Measurements from ENCODE around the gene ITGB1.
"Not testable (repeated sequence)": the region's sequence is repeated elsewhere in the genome, so short reads cannot be mapped to it uniquely, and the experiment has no call there.

Gene ITGB1

GRCh38 chr10:32927750-32928149 is 30.3 kb downstream of the ITGB1 start:
- H3K4me1 ChIP-seq (ENCODE audit: control insufficient read depth, insufficient read depth, low read length), result peaks cover 17% of the 10 kb centered on the region
- no peak overlapping the region for H3K4me3 ChIP-seq (ENCODE audit: low read length)
- H3K36me3 ChIP-seq (ENCODE audit: control insufficient read depth, insufficient read depth, low read length, severe bottlenecking), result peaks cover 92% of the 10 kb centered on the region
- H3K9ac ChIP-seq (ENCODE audit: low read length), result no peak overlapping the region
- no peaks in the 10 kb centered on the region for H3K9me3 ChIP-seq (ENCODE audit: control insufficient read depth, low read length)
- H3K27me3 ChIP-seq (replicated peaks; ENCODE audit: control insufficient read depth, insufficient read depth, low read length), result no peaks in the 10 kb centered on the region
- DNase-seq (ENCODE audit: low read depth), result no peak

GRCh38 chr10:32923849-32924248 is 34.2 kb downstream of the ITGB1 start:
- no peaks in the 10 kb centered on the region for H3K9me3 ChIP-seq (ENCODE audit: control insufficient read depth, low read length)
- H3K27me3 ChIP-seq (replicated peaks; ENCODE audit: control insufficient read depth, insufficient read depth, low read length), result no peaks in the 10 kb centered on the region
- H3K36me3 ChIP-seq (ENCODE audit: control insufficient read depth, insufficient read depth, low read length, severe bottlenecking), result peaks cover 99% of the 10 kb centered on the region
- H3K4me3 ChIP-seq (ENCODE audit: low read length), result no peak overlapping the region
- DNase-seq (ENCODE audit: low read depth), result no peak
- peaks cover under 1% of the 10 kb centered on the region for H3K4me1 ChIP-seq (ENCODE audit: control insufficient read depth, insufficient read depth, low read length)
- H3K9ac ChIP-seq (ENCODE audit: low read length), result no peak overlapping the region

- H3K9me3 ChIP-seq (ENCODE audit: control insufficient read depth, low read length), result no peaks in the 10 kb centered on the region
- DNase-seq (ENCODE audit: low read depth), result no peak
- H3K36me3 ChIP-seq (ENCODE audit: control insufficient read depth, insufficient read depth, low read length, severe bottlenecking), result peaks cover 100% of the 10 kb centered on the region
- H3K4me3 ChIP-seq (ENCODE audit: low read length), result no peak overlapping the region
- H3K27me3 ChIP-seq (replicated peaks; ENCODE audit: control insufficient read depth, insufficient read depth, low read length), result no peaks in the 10 kb centered on the region
- no peaks in the 10 kb centered on the region for H3K4me1 ChIP-seq (ENCODE audit: control insufficient read depth, insufficient read depth, low read length)
- H3K9ac ChIP-seq (ENCODE audit: low read length), result no peak overlapping the region
These were observed 34.9 kb downstream of the ITGB1 start for GRCh38 chr10:32923134-32923533.

- peaks cover 93% of the 10 kb centered on the region for H3K36me3 ChIP-seq (ENCODE audit: control insufficient read depth, insufficient read depth, low read length, severe bottlenecking)
- H3K4me3 ChIP-seq (ENCODE audit: low read length), result no peak overlapping the region
- no peaks in the 10 kb centered on the region for H3K27me3 ChIP-seq (replicated peaks; ENCODE audit: control insufficient read depth, insufficient read depth, low read length)
- H3K4me1 ChIP-seq (ENCODE audit: control insufficient read depth, insufficient read depth, low read length), result no peaks in the 10 kb centered on the region
- H3K9ac ChIP-seq (ENCODE audit: low read length), result no peak overlapping the region
- H3K9me3 ChIP-seq (ENCODE audit: control insufficient read depth, low read length), result no peaks in the 10 kb centered on the region
- DNase-seq (ENCODE audit: low read depth), result no peak
These were observed 35.9 kb downstream of the ITGB1 start for GRCh38 chr10:32922170-32922569.

- H3K4me3 ChIP-seq (ENCODE audit: low read length); H3K9me3 ChIP-seq (ENCODE audit: control insufficient read depth, low read length); DNase-seq (ENCODE audit: low read depth); H3K27me3 ChIP-seq (replicated peaks; ENCODE audit: control insufficient read depth, insufficient read depth, low read length); H3K4me1 ChIP-seq (ENCODE audit: control insufficient read depth, insufficient read depth, low read length); H3K9ac ChIP-seq (ENCODE audit: low read length): not testable (repeated sequence)
- H3K36me3 ChIP-seq (ENCODE audit: control insufficient read depth, insufficient read depth, low read length, severe bottlenecking), result peaks cover 61% of the 10 kb centered on the region
These were observed 40.2 kb downstream of the ITGB1 start for GRCh38 chr10:32917817-32918216.

- DNase-seq (ENCODE audit: low read depth), result no peak
- H3K9ac ChIP-seq (ENCODE audit: low read length), result no peak overlapping the region
- peaks cover 75% of the 10 kb centered on the region for H3K36me3 ChIP-seq (ENCODE audit: control insufficient read depth, insufficient read depth, low read length, severe bottlenecking)
- H3K4me1 ChIP-seq (ENCODE audit: control insufficient read depth, insufficient read depth, low read length), result peaks cover 6% of the 10 kb centered on the region
- no peaks in the 10 kb centered on the region for H3K27me3 ChIP-seq (replicated peaks; ENCODE audit: control insufficient read depth, insufficient read depth, low read length)
- H3K4me3 ChIP-seq (ENCODE audit: low read length), result no peak overlapping the region
- no peaks in the 10 kb centered on the region for H3K9me3 ChIP-seq (ENCODE audit: control insufficient read depth, low read length)
These were observed 46.6 kb downstream of the ITGB1 start for GRCh38 chr10:32911285-32912016.

- not testable (repeated sequence) for H3K9me3 ChIP-seq (ENCODE audit: control insufficient read depth, low read length); H3K27me3 ChIP-seq (replicated peaks; ENCODE audit: control insufficient read depth, insufficient read depth, low read length); H3K4me1 ChIP-seq (ENCODE audit: control insufficient read depth, insufficient read depth, low read length); DNase-seq (ENCODE audit: low read depth); H3K9ac ChIP-seq (ENCODE audit: low read length); H3K4me3 ChIP-seq (ENCODE audit: low read length)
- peaks cover 83% of the 10 kb centered on the region for H3K36me3 ChIP-seq (ENCODE audit: control insufficient read depth, insufficient read depth, low read length, severe bottlenecking)
These were observed 48.1 kb downstream of the ITGB1 start for GRCh38 chr10:32909970-32910369.

GRCh38 chr10:32909456-32909855 is 48.6 kb downstream of the ITGB1 start:
- Histone ChIP-seq H3K27me3 (replicated peaks; ENCODE audit: control insufficient read depth, insufficient read depth, low read length) (no peaks in the 10 kb centered on the region), H3K4me3 (ENCODE audit: low read length) (no peak overlapping the region), H3K4me1 (ENCODE audit: control insufficient read depth, insufficient read depth, low read length) (peaks cover 6% of the 10 kb centered on the region), H3K9me3 (ENCODE audit: control insufficient read depth, low read length) (no peaks in the 10 kb centered on the region), H3K36me3 (ENCODE audit: control insufficient read depth, insufficient read depth, low read length, severe bottlenecking) (peaks cover 83% of the 10 kb centered on the region), H3K9ac (ENCODE audit: low read length) (no peak overlapping the region)
- peak; percentile 12 for DNase-seq (ENCODE audit: low read depth)

GRCh38 chr10:32906595-32906994 is 51.4 kb downstream of the ITGB1 start:
- H3K27me3 ChIP-seq (replicated peaks; ENCODE audit: control insufficient read depth, insufficient read depth, low read length), result no peaks in the 10 kb centered on the region
- H3K36me3 ChIP-seq (ENCODE audit: control insufficient read depth, insufficient read depth, low read length, severe bottlenecking), result peaks cover 96% of the 10 kb centered on the region
- DNase-seq (ENCODE audit: low read depth), result no peak
- no peak overlapping the region for H3K4me3 ChIP-seq (ENCODE audit: low read length)
- peaks cover 6% of the 10 kb centered on the region for H3K4me1 ChIP-seq (ENCODE audit: control insufficient read depth, insufficient read depth, low read length)
- no peaks in the 10 kb centered on the region for H3K9me3 ChIP-seq (ENCODE audit: control insufficient read depth, low read length)
- H3K9ac ChIP-seq (ENCODE audit: low read length), result no peak overlapping the region

- H3K9ac ChIP-seq (ENCODE audit: low read length), result no peak overlapping the region
- H3K4me3 ChIP-seq (ENCODE audit: low read length), result no peak overlapping the region
- H3K4me1 ChIP-seq (ENCODE audit: control insufficient read depth, insufficient read depth, low read length), result peaks cover 6% of the 10 kb centered on the region
- no peaks in the 10 kb centered on the region for H3K9me3 ChIP-seq (ENCODE audit: control insufficient read depth, low read length)
- H3K27me3 ChIP-seq (replicated peaks; ENCODE audit: control insufficient read depth, insufficient read depth, low read length), result no peaks in the 10 kb centered on the region
- no peak for DNase-seq (ENCODE audit: low read depth)
- peaks cover 87% of the 10 kb centered on the region for H3K36me3 ChIP-seq (ENCODE audit: control insufficient read depth, insufficient read depth, low read length, severe bottlenecking)
These were observed 52.6 kb downstream of the ITGB1 start for GRCh38 chr10:32905466-32905865.

GRCh38 chr10:32901815-32902214 is 56.2 kb downstream of the ITGB1 start:
- Histone ChIP-seq H3K36me3 (ENCODE audit: control insufficient read depth, insufficient read depth, low read length, severe bottlenecking) (peaks cover 85% of the 10 kb centered on the region), H3K4me1 (ENCODE audit: control insufficient read depth, insufficient read depth, low read length) (no peaks in the 10 kb centered on the region), H3K9me3 (ENCODE audit: control insufficient read depth, low read length) (no peaks in the 10 kb centered on the region), H3K27me3 (replicated peaks; ENCODE audit: control insufficient read depth, insufficient read depth, low read length) (no peaks in the 10 kb centered on the region), H3K4me3 (ENCODE audit: low read length) (no peak overlapping the region), H3K9ac (ENCODE audit: low read length) (no peak overlapping the region)
- DNase-seq (ENCODE audit: low read depth), result no peak

Measured in adipocyte (in vitro differentiated cells).